CD4-positive, alpha-beta T cell treated with Interferon gamma for 1 hour (primary cell): ENCODE data around the gene TEX9.

Experiments
- DNase-seq: peaks from one replicate; pipeline ENCODE4 v3.0.0-alpha.2; 2020

Gene TEX9

GRCh38 chr15:56456229-56456628 lies 91.0 kb downstream of the TEX9 start:
- DNase-seq, result no peak

- no peak for DNase-seq
Observed at GRCh38 chr15:56459096-56459495, 93.9 kb downstream of the TEX9 start.

- no peak for DNase-seq
Observed at GRCh38 chr15:56460071-56460470, 94.8 kb downstream of the TEX9 start.

GRCh38 chr15:56460947-56461346 lies 95.7 kb downstream of the TEX9 start:
- no peak for DNase-seq

- peak; percentile 89 for DNase-seq
Observed at GRCh38 chr15:56464893-56465520, 99.8 kb downstream of the TEX9 start, which contains the start of gene MNS1. MNS1 (minus strand) TSS chr15:56465137; CDS start chr15:56464972, 165 bp downstream.

GRCh38 chr15:56467616-56468015 lies 102.4 kb downstream of the TEX9 start:
- no peak for DNase-seq

- DNase-seq, result no peak
Observed at GRCh38 chr15:56468401-56468800, 103.2 kb downstream of the TEX9 start.

- DNase-seq, result no peak
Observed at GRCh38 chr15:56469483-56469882, 104.3 kb downstream of the TEX9 start.

GRCh38 chr15:56471440-56472069 lies 106.3 kb downstream of the TEX9 start:
- no peak for DNase-seq

GRCh38 chr15:56472278-56472677 lies 107.1 kb downstream of the TEX9 start:
- no peak for DNase-seq

- no peak for DNase-seq
Observed at GRCh38 chr15:56473017-56473416, 107.8 kb downstream of the TEX9 start.

- no peak for DNase-seq
Observed at GRCh38 chr15:56475351-56475750, 110.1 kb downstream of the TEX9 start.
